Upper lobe of left lung (tissue), 6 donors: Measurements from ENCODE around the gene CORO7. TPM values are rescaled to one million over a fixed set of nuclear protein-coding genes. Genes with fewer than 3 reads are reported as not detected.

ENCODE experiments used
- ATAC-seq, 2 donors: fragments of 200-7000 bp; cut with Tn5 transposase; one replicate each; pipeline ENCODE4 v1.9.1; 2022; ENCODE audit warnings: mild to moderate bottlenecking in 2 of 2, moderate library complexity in 2 of 2; ENCODE audit not compliant: low FRiP score in 2 of 2
- DNase-seq, 2 donors: peaks; one replicate each; pipeline ENCODE4 v3.0.0-alpha.2; 2019 to 2020
- H3K27ac ChIP-seq, 4 donors: fragments of 200-600 bp; sonication (generic); one replicate each; pipeline ENCODE4 v1.5.1; 2016 to 2019
- H3K27me3 ChIP-seq, 4 donors: fragments of 200-600 bp; sonication (generic); one replicate each; pipeline ENCODE4 v1.5.1; 2017 to 2019
- H3K36me3 ChIP-seq, 4 donors: fragments of 200-600 bp; sonication (generic); one replicate each; pipeline ENCODE4 v1.5.1; 2016 to 2019
- H3K4me1 ChIP-seq, 4 donors: fragments of 200-600 bp; sonication (generic); one replicate each; pipeline ENCODE4 v1.5.1; 2018 to 2019
- H3K4me3 ChIP-seq, 4 donors: fragments of 200-600 bp; sonication (generic); one replicate each; pipeline ENCODE4 v1.5.1; 2017 to 2019; ENCODE audit warnings: mild to moderate bottlenecking in 2 of 4, moderate library complexity in 1 of 4
- H3K9me3 ChIP-seq, 4 donors: fragments of 200-600 bp; sonication (generic); one replicate each; pipeline ENCODE4 v1.5.1; 2018 to 2019
- EP300 ChIP-seq, 4 donors: sonication (generic); formaldehyde crosslinking; IDR thresholded peaks; one replicate each; pipeline ENCODE4 v1.5.1; 2017; ENCODE audit warnings: antibody characterized with exemption in 4 of 4, control low read depth in 2 of 4
- POLR2A ChIP-seq, 4 donors: fragments of 450-650 bp; IDR thresholded peaks; one replicate each; pipeline ENCODE4 v1.5.1; 2016 to 2017; ENCODE audit warnings: antibody characterized with exemption in 4 of 4, mild to moderate bottlenecking in 2 of 4
- POLR2AphosphoS5 ChIP-seq, 2 donors: sonication (generic); formaldehyde crosslinking; IDR thresholded peaks; one replicate each; pipeline ENCODE4 v1.5.1; 2017; ENCODE audit warnings: antibody characterized with exemption in 2 of 2
- WGBS, 2 donors: methylation state at CpG; one replicate each; pipeline ENCODE4 v1.1.5; 2017 to 2018; 5-methylcytosine and 5-hydroxymethylcytosine counted together
- total RNA-seq, 6 donors: library from RNA; depleted of rRNA in 4 of 6; stranded (reverse); fragments of >200 nt in 4 of 6; gene quantifications; one replicate each; pipeline versions ENCODE4 v1.1.0 to v1.2.1, GENCODE V29; 2016 to 2021
- TF ChIP-seq, protein P1 (sequence below), 6 experiments: fragments of 450-650 bp in 4 of 6; fragments of 200-600 bp in 2 of 6; sonication (generic) in 2 of 6; IDR thresholded peaks; one replicate each; pipeline ENCODE4 v1.5.1; 2016 to 2019; ENCODE audit warnings: antibody characterized with exemption in 6 of 6
- donor health status: DM: no; HTN: no; CAD: no; lungs with moderate emphysema.
- donor health status: DM: no; HTN: yes; CAD: no; lungs with severe emphysema.

CORO7 gene
- total RNA-seq, 6 donors from 2014 or later: 42.9 to 235 (median 69.0) TPM

- ATAC-seq (no peak), DNase-seq (peak in 1 of 2 donors; percentile 83)
- TF ChIP-seq POLR2AphosphoS5 (IDR thresholded peaks at IDR 0.05) (no peak), EP300 (IDR thresholded peaks at IDR 0.05) (no peak), POLR2A (IDR thresholded peaks at IDR 0.05) (no peak)
- TF ChIP-seq, protein P1, sequence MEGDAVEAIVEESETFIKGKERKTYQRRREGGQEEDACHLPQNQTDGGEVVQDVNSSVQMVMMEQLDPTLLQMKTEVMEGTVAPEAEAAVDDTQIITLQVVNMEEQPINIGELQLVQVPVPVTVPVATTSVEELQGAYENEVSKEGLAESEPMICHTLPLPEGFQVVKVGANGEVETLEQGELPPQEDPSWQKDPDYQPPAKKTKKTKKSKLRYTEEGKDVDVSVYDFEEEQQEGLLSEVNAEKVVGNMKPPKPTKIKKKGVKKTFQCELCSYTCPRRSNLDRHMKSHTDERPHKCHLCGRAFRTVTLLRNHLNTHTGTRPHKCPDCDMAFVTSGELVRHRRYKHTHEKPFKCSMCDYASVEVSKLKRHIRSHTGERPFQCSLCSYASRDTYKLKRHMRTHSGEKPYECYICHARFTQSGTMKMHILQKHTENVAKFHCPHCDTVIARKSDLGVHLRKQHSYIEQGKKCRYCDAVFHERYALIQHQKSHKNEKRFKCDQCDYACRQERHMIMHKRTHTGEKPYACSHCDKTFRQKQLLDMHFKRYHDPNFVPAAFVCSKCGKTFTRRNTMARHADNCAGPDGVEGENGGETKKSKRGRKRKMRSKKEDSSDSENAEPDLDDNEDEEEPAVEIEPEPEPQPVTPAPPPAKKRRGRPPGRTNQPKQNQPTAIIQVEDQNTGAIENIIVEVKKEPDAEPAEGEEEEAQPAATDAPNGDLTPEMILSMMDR (IDR thresholded peaks at IDR 0.05): no peak
- H3K4me1 ChIP-seq: peaks cover 28 to 40% (median 35%) of the 10 kb centered on the region in 4 donors
- no peaks in the 10 kb centered on the region for H3K9me3 ChIP-seq
- H3K4me3 ChIP-seq: no peak overlapping the region
- H3K27me3 ChIP-seq: no peaks in the 10 kb centered on the region
- peaks cover 15 to 73% (median 48%) of the 10 kb centered on the region in 4 donors for H3K36me3 ChIP-seq
- 94 to 100% methylated on average over 4 to 41 of the region's 59 CpGs for WGBS, 2 donors
- H3K27ac ChIP-seq: no peak overlapping the region
Measured at GRCh38 chr16:4381072-4381934, 35.1 kb downstream of the CORO7 start.

DNA sequence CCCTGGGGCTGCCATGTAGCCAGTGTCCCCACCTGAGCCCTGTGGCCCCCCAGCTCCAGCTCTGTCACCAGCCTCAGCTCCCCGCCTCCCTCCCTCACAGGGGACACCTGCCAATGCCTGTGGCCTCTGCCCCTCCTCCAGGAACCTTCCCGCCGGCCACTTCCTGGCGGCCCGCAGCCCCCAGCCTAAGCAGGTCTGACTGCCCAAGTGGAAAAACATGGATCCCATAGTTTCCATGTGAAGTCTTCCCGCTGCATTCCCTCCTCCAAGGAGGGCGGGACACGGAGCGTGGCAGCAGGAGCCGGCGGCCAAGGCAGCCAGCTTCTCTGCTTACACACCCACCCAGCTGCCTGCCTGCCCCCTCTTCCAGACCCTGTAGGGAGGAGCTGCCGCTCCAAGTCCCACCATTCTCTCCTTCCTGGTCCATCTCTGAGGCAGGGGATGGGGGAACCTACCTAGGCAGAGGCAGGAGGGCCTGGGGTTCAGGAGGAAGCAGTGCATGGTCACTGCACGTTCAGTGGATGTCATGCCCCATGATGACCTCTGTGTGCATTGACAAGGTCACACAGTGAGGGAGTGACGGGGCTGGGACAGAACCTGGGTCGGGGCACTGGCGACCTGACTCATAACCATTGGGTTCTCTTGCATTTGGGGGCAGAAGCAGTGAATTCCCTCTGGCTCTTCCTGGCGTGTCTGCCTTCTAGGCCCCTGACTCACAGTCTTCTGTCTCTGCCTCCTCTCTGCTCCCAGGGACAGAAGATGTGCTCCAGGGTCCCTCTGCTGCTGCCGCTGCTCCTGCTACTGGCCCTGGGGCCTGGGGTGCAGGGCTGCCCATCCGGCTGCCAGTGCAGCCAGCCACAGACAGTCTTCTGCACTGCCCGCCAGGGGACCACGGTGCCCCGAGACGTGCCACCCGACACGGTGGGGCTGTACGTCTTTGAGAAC is 36.0 kb downstream of the CORO7 start:
- Histone ChIP-seq H3K36me3 (peaks cover 15 to 65% (median 41%) of the 10 kb centered on the region in 4 donors), H3K27ac (peak overlapping the region in 3 of 4 donors; percentile 0 to 61 (median 5)), H3K27me3 (no peaks in the 10 kb centered on the region), H3K9me3 (no peaks in the 10 kb centered on the region), H3K4me1 (peaks cover 37 to 50% (median 42%) of the 10 kb centered on the region in 4 donors), H3K4me3 (no peak overlapping the region)
- ATAC-seq (no peak), DNase-seq (peak in 1 of 2 donors; percentile 76)
- 63 to 89% methylated on average over 12 to 23 of the region's 26 CpGs for WGBS, 2 donors
- TF ChIP-seq, protein P1 (IDR thresholded peaks at IDR 0.05): no peak
- TF ChIP-seq POLR2AphosphoS5 (IDR thresholded peaks at IDR 0.05) (no peak), EP300 (IDR thresholded peaks at IDR 0.05) (no peak), POLR2A (IDR thresholded peaks at IDR 0.05) (no peak)

DNA sequence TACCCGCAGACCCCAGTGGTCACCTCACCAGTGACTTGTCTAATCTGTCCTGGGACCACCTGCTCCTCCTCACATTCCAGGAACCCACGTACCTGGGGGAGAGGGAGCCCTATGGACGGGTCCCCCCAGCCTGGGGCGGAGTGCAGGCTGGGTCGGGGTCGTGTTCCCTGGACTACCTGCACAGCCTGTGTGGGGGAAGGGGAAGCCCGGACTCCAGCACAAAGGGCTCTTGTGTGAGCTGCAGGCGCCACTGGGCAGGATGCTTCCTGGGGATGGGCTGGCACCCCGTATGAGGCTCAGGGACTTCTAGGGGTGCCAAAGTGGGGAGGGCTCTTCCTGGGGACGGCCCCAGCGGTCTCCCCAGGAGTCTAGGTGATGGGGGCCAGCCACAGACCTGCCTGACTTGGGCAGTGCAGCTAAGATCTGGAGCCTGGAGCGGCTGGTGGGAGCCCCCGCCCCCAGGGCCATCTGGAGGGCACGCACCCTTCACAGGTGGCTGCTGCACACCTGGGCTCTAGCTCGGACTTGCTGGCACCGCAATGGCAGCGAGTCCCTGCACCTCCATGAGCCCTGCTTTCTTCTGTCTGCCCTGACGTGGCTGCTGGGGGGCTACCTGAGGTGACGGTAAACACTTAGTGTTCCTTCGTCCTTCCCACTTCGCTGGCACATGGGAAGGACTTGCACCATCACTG is 37.3 kb downstream of the CORO7 start:
- H3K27ac ChIP-seq: peak overlapping the region in 3 of 4 donors; percentile 6 to 82 (median 82)
- no peak for ATAC-seq
- no peak overlapping the region for H3K4me3 ChIP-seq
- H3K27me3 ChIP-seq: no peaks in the 10 kb centered on the region
- no peaks in the 10 kb centered on the region for H3K9me3 ChIP-seq
- WGBS, 2 donors: 81 to 90% methylated on average over 9 to 13 of the region's 21 CpGs
- H3K36me3 ChIP-seq: peaks cover 15 to 52% (median 33%) of the 10 kb centered on the region in 4 donors
- peak in 1 of 2 donors; percentile 68 for DNase-seq
- TF ChIP-seq, protein P1 (IDR thresholded peaks at IDR 0.05): no peak
- TF ChIP-seq POLR2A (IDR thresholded peaks at IDR 0.05) (no peak), POLR2AphosphoS5 (IDR thresholded peaks at IDR 0.05) (no peak), EP300 (IDR thresholded peaks at IDR 0.05) (no peak)
- H3K4me1 ChIP-seq: peaks cover 49 to 56% (median 55%) of the 10 kb centered on the region in 4 donors

- WGBS, 2 donors: 72 to 82% methylated on average over 6 to 9 of the region's 15 CpGs
- H3K27ac ChIP-seq: peak overlapping the region; percentile 82 to 92 (median 85)
- TF ChIP-seq POLR2A (IDR thresholded peaks at IDR 0.05) (no peak), EP300 (IDR thresholded peaks at IDR 0.05) (no peak), POLR2AphosphoS5 (IDR thresholded peaks at IDR 0.05) (no peak)
- TF ChIP-seq, protein P1 (IDR thresholded peaks at IDR 0.05): no peak
- no peaks in the 10 kb centered on the region for H3K9me3 ChIP-seq
- DNase-seq: peak in 1 of 2 donors; percentile 74
- no peaks in the 10 kb centered on the region for H3K27me3 ChIP-seq
- peak in 1 of 2 donors; percentile 55 for ATAC-seq
- H3K4me1 ChIP-seq: peaks cover 59 to 65% (median 61%) of the 10 kb centered on the region in 4 donors
- H3K4me3 ChIP-seq: no peak overlapping the region
- H3K36me3 ChIP-seq: peaks cover 15 to 43% (median 27%) of the 10 kb centered on the region in 4 donors
Measured at GRCh38 chr16:4378161-4378666, 38.2 kb downstream of the CORO7 start.
